Measurements from ENCODE around the gene ZFYVE21.

- TF ChIP-seq REST (IDR thresholded peaks at IDR 0.05; ENCODE audit: insufficient replicate concordance, low read depth) (no peak), CTCF (IDR thresholded peaks at IDR 0.05; ENCODE audit: insufficient read depth, low read length) (no peak), GABPA (IDR thresholded peaks at IDR 0.05; ENCODE audit: low read depth) (no peak), POLR2AphosphoS5 (IDR thresholded peaks at IDR 0.05; ENCODE audit: low read depth) (no peak)
Observed at GRCh38 chr14:103745424-103745823, 29.8 kb downstream of the ZFYVE21 start.

All from HL-60 (cell line).